GM21423 (cell line): ENCODE results near the gene KLHDC9.

Source experiments
- ATAC-seq: cut with Tn5 transposase; IDR thresholded peaks from one replicate; pipeline ENCODE4 v1.9.1; 2021; ENCODE audit warnings: mild to moderate bottlenecking, moderate library complexity; ENCODE audit not compliant: unreplicated experiment

The KLHDC9 gene

GRCh38 chr1:161074676-161075368 lies 23.3 kb upstream of the KLHDC9 start:
- ATAC-seq = no peak

GRCh38 chr1:161076410-161076809 lies 21.8 kb upstream of the KLHDC9 start:
- ATAC-seq = no peak

GRCh38 chr1:161077426-161077825 lies 20.7 kb upstream of the KLHDC9 start:
- ATAC-seq = no peak

GRCh38 chr1:161079436-161080110 lies 18.6 kb upstream of the KLHDC9 start:
- ATAC-seq = no peak

GRCh38 chr1:161080441-161081405 lies 17.4 kb upstream of the KLHDC9 start:
- no peak for ATAC-seq

- ATAC-seq = no peak
These were observed 16.6 kb upstream of the KLHDC9 start for GRCh38 chr1:161081519-161081918.

- no peak for ATAC-seq
These were observed 15.7 kb upstream of the KLHDC9 start for GRCh38 chr1:161082483-161082882.

- no peak for ATAC-seq
These were observed 15.0 kb upstream of the KLHDC9 start for GRCh38 chr1:161082996-161083747.

GRCh38 chr1:161083748-161084596 lies 14.2 kb upstream of the KLHDC9 start:
- no peak for ATAC-seq

- no peak for ATAC-seq
These were observed 13.6 kb upstream of the KLHDC9 start for GRCh38 chr1:161084597-161084988.

GRCh38 chr1:161085165-161085564 lies 13.0 kb upstream of the KLHDC9 start:
- ATAC-seq = no peak

GRCh38 chr1:161086457-161086856 lies 11.7 kb upstream of the KLHDC9 start:
- no peak for ATAC-seq

GRCh38 chr1:161088587-161089110 lies 9.5 kb upstream of the KLHDC9 start:
- no peak for ATAC-seq

GRCh38 chr1:161089251-161089924 lies 8.8 kb upstream of the KLHDC9 start, which contains the start of gene NECTIN4:
NECTIN4 (minus strand) TSS chr1:161089558; CDS start chr1:161089296, 262 bp downstream.
- ATAC-seq = no peak

- no peak for ATAC-seq
These were observed 8.2 kb upstream of the KLHDC9 start for GRCh38 chr1:161089938-161090337.

GRCh38 chr1:161090617-161091016 lies 7.5 kb upstream of the KLHDC9 start:
- ATAC-seq = no peak

GRCh38 chr1:161091093-161091492 lies 7.1 kb upstream of the KLHDC9 start:
- ATAC-seq = no peak

GRCh38 chr1:161091796-161092507 lies 6.2 kb upstream of the KLHDC9 start:
- no peak for ATAC-seq
